CD4-positive, alpha-beta T cell treated with Interleukin-17A for 4 hours (primary cell): ENCODE measurements around the gene METTL17.
"Not testable (repeated sequence)": the region's sequence is repeated elsewhere in the genome, so short reads cannot be mapped to it uniquely, and the experiment has no call there.

Experiments used
- DNase-seq: peaks from one replicate; pipeline ENCODE4 v3.0.0-alpha.2; 2020; ENCODE audit warnings: mixed read lengths

Gene METTL17

GRCh38 chr14:20997564-20997963, 7.8 kb downstream of the METTL17 start:
- DNase-seq: no peak

GRCh38 chr14:20998139-20998538, 8.4 kb downstream of the METTL17 start:
- no peak for DNase-seq

GRCh38 chr14:20998674-20999366, 9.0 kb downstream of the METTL17 start, which contains the start of gene SLC39A2:
TSS of gene SLC39A2 (plus strand) at chr14:20999293. CDS start at chr14:20999447, 154 bp downstream.
- no peak for DNase-seq

- no peak for DNase-seq
These were observed 9.8 kb downstream of the METTL17 start for GRCh38 chr14:20999591-20999990.

- DNase-seq: no peak
These were observed 11.4 kb downstream of the METTL17 start for GRCh38 chr14:21001218-21001617.

GRCh38 chr14:21003788-21004346, 14.1 kb downstream of the METTL17 start:
- no peak for DNase-seq

GRCh38 chr14:21009721-21010120, 19.9 kb downstream of the METTL17 start:
- not testable (repeated sequence) for DNase-seq

- DNase-seq: no peak
These were observed 21.4 kb downstream of the METTL17 start for GRCh38 chr14:21011136-21011535.

GRCh38 chr14:21014761-21015190, 25.0 kb downstream of the METTL17 start:
- DNase-seq: peak; percentile 91

GRCh38 chr14:21015312-21015711, 25.5 kb downstream of the METTL17 start:
- DNase-seq: no peak

GRCh38 chr14:21016413-21017190, 26.8 kb downstream of the METTL17 start:
- no peak for DNase-seq

- DNase-seq: no peak
These were observed 27.9 kb downstream of the METTL17 start for GRCh38 chr14:21017528-21018245.

- no peak for DNase-seq
These were observed 28.5 kb downstream of the METTL17 start for GRCh38 chr14:21018286-21018685.

- DNase-seq: no peak
These were observed 29.0 kb downstream of the METTL17 start for GRCh38 chr14:21018781-21019180.

GRCh38 chr14:21019366-21019765, 29.6 kb downstream of the METTL17 start:
- DNase-seq: no peak

- DNase-seq: no peak
These were observed 31.3 kb downstream of the METTL17 start for GRCh38 chr14:21020977-21021545.

GRCh38 chr14:21022686-21023085, 32.9 kb downstream of the METTL17 start:
- DNase-seq: no peak

GRCh38 chr14:21023174-21023573, 33.4 kb downstream of the METTL17 start:
- no peak for DNase-seq

- peak; percentile 53 for DNase-seq
These were observed 34.2 kb downstream of the METTL17 start for GRCh38 chr14:21023817-21024584.

- peak; percentile 90 for DNase-seq
These were observed 35.0 kb downstream of the METTL17 start, which contains the start of gene NDRG2 for GRCh38 chr14:21024585-21025370. TSS of gene NDRG2 (minus strand) at chr14:21025061. CDS start at chr14:21023315, 1,746 bp downstream.
